Limb (tissue), 2 donors: ENCODE results near the gene NR3C1.

Experiments used
- DNase-seq, 2 donors: peaks; one replicate each; pipeline ENCODE4 v3.0.0-alpha.2; 2016; ENCODE audit errors: extremely low spot score in 2 of 2

NR3C1 gene

DNA sequence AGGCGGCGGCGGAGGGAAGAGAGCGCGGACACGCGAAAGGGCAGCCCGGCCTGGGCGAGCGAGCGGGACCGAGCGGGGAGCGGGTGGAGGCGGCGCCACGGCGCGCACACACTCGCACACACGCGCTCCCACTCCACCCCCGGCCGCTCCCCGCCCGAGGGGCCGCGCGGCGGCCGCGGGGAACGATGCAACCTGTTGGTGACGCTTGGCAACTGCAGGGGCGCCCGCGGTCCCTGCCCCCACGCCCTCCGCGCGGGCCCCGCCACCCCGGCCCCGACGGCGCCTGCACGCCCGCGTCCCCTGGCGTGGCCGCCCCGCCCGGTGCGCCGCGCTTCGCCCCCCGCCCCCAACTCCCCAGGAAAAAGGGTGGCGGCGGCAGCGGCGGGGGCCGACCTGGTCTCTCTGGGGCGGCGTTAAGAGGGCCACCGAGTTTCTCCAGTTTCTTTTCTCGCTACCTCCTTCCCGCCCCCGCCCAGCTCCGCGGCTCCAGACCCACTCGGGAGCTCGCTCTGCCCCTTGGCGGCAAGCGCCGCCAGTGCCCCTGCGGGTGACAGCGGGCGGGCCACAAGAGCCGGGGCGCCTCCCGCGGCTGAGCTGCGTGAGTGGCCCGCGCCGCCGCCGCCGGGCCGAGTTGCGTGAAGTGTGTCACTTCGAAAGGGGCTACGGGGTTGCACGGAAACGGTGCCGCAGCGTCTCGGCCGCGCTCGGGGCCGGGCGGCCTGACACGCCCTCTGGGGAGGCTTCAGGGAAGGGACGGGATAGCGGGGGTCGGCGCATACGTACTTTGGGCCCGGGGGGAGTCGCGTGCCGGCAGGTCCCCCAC is at the start of gene NR3C1:
NR3C1 (minus strand) TSS at position 94 of the 823 bp plus-strand sequence. CDS start 2,847 bp downstream, outside the sequence.
- peak; percentile 87 to 91 for DNase-seq

DNA sequence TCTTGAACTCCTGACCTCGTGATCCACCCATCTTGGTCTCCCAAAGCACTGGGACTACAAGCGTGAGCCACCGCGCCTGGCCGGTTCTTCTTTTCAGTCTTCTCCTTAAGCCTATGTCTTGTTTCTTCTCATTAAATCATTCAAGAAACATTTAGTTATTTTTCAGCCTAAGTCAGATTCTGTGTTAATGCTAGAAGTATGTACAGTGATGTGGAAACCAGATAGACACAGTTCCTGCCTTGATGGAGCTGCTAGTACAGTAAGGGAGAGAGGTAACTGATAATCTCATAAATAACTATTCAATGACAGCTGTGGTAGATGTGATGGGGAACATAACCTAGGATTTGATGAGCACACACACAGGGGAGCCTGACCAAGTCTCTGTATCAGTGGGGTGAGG is 46.3 kb upstream of the NR3C1 start:
- DNase-seq: no peak

DNA sequence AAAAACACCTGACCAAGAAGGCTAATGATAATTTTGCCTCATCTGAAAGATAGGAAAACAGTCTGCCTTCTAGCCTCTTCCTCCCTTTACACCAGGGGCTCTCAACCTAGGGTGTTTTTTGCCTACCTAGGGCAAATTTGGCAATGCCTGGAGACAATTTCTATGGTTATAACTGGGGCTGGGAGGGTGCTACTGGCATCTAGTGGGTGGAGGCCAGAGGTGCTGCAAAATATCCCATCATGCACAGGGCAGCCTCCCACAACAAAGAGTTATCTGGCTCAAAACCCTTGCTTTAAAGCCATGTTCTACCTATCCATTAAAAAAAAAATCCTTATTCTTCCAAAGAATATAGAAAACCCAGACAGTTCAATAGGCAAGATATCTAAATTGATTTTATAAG is 45.0 kb upstream of the NR3C1 start:
- DNase-seq: no peak

DNA sequence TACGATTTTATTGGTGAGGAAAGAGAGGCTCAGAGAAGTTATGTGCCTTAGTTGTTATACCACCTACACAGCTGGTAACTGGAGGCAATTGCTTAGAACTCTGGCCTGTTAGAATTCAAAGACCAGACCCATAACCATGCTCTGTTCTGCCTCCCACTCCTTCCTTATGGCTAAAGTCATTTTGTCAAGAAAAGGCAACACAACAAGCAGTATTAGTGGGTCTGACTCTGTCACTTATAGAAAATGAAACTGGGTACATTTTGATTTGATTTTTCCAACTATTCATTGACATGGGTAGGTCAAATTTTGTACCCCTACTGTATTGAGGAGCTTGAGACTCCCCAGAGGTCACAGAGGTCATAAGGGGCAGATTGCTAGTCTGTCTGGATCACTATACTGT is 44.5 kb upstream of the NR3C1 start:
- no peak for DNase-seq

DNA sequence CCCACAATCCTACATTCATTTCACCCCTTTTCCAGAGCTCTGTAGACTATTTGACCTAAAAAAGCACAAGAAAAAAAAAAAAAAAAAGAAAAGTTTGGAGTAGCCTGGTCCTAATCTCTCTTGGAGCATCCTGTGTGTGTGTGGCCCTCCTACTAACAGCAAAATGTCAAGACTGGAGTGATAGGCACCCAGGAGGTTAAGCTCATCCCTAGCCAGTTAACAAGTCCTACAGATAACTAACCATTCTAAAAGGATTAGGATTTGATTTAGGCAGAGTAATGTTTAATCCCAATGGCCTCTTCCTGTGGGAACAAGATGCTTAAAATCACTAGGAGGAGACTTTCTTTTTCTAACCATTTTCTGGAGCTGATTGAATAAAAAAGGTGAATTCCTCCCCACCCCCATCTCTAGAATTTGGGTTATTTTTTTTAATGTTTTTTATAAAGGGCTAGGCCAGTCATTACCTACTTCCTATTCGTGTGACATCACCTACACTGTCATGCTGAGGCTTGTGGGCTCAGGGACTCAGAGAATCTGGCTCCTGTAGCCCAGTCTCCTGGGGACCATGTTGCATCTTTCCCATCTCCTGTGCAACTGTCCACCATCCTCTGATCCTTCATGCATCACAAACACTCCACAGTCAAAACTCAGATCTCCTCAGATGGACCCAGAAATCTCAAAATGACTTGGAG is 43.2 kb upstream of the NR3C1 start:
- DNase-seq: no peak

DNA sequence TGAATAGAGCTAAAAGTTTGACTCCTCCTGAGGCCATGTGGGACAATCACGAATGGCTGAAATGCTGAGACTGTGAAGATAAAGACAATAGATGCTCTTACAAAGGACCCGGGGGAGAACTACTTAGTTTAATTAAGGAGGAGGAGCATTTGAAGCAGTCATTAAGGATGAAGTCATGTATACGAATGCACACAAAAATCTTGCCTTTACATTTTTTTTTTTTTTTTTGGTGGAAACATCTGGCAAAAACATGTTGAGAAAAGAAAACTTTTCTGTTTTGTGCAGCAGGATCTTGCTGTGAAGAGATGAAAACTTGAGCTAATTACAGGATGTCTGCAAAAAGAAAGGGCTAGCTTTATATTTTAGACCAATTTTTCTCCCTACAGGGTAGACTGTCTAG is 42.3 kb upstream of the NR3C1 start:
- no peak for DNase-seq

DNA sequence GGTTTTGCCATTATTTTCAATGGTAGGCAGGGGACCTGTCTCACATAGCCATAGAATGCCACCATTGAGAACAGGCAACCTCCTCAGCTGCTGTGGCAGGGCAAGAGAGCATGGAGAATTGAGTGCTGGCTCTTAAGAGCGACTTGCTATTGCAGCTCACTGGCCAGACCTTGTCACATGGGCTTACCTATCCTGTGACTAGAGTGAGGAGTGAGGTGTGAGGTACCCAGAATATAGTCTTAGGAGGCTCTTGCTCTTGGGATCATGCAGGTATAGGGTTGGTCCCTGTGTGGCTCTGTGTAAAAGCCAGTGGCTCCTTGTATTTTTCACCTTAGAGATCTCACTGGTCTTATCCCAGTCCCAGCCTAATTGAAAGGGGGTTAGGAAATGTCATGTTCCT is 39.8 kb upstream of the NR3C1 start:
- no peak for DNase-seq

DNA sequence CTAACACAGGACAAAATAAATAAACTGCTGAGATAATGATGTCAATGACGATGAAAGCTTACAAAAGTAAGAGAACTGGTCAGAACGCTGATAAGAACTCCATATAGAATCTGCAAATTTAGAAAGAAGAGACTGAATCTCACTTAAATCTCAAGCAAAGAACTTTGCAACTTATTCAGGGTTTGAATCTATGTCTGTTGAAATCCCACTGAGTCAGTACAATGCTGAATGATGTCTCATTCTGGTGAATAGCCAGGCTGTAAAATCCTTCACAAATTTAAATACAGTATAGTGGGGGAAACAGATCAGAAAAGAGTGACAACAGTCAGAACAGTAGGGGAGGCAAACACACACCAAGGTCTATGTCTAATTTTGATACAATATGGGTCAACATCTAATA is 38.9 kb upstream of the NR3C1 start:
- DNase-seq: no peak

DNA sequence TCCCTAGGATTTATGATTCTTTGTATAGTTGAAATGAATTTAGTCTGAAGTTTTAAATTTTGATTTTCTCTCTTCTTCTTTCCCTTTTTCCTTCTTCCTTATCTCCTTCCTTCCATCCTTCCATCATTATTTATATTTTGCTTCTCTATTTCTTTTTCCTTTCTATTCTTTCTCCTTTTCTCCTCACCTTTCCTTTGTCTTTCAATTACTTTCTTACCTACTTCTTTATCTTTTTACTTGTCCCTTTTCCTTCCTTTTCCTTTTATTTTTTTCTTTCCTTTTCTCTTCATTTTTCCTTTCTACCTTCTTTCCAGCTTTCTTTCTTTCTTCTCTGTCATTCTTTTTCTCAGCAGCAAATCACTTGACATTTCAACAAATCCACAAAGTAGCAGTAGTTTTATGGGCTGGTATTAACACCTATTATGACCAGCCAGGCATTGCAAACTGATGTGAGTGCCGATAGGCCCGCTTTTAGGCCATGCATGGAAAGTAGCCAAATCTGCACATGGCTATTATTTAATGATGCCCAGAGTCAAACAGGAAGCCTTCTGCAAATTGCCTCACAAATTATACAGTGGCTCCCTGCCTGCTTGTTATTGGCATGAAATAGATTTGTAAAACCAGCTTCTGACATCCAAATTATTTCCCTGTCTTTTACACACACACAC is 37.1 kb upstream of the NR3C1 start:
- DNase-seq: no peak

DNA sequence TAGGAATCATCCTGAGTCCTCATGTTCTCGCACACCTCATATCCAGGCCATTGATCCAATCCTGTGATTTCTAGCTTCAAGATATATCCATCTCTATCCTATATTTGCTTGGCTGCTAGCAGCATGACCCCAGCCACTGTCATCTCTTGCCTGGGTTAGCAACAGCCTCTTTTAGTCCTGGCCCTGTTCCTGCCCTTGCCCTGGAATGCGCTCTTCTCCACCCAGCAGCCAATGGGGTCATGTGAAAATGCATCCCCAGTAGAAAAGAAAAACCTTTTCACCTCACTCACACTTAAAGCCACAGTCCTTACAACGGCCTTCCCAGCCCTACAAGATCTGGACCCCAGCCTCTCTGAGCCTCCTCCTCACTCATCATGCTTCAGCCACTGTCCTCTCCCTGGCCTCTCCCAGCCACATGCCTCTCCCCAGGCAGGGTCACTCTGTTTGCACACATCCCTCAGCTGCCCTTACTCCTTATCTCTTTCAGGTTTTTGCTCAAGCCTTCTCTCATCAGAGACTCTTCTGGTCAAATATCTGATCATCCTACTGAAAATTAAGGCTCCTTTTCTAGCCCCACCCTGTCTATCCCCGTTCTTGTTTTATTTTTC is 34.3 kb upstream of the NR3C1 start:
- DNase-seq: no peak

DNA sequence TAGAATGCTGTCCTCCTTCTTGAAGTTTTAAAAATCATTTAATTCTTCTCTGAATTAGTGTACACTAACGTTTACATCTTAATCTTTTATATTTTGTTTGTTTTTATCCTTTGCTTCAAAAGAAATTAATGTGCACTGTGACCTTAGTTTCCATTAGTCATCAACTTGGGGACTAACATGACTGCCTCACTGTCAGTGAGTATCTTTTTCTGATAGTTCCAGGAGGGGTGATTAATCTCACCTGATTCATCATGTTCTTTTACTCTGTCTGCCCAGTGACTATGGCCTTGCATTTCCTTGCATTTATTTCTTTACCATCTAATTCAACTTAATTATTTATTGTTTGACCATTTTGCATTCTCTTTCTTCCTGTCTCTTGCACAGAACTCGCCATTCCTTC is 33.4 kb upstream of the NR3C1 start:
- DNase-seq: no peak

DNA sequence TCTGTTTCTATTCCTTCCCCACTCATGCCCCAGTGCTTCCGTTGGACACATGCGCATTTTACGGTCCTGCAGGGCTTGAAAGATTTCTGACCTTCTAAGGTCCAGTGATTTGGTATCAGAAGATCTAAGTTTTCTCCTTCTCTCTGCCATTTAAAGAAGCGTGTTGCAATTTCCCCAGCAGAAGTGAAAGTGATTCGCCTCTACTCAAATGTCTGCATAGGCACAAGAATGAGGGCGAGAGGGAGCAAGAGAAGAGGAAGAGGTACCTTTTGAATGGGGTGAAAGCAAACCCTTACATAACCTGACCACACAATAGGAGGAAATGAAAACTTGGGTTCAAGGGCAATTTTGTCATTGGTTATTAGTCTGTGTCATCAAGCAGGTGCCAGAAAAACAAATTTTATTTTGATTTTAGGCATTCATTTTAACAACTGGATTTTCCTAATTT is 31.7 kb upstream of the NR3C1 start:
- DNase-seq: no peak

DNA sequence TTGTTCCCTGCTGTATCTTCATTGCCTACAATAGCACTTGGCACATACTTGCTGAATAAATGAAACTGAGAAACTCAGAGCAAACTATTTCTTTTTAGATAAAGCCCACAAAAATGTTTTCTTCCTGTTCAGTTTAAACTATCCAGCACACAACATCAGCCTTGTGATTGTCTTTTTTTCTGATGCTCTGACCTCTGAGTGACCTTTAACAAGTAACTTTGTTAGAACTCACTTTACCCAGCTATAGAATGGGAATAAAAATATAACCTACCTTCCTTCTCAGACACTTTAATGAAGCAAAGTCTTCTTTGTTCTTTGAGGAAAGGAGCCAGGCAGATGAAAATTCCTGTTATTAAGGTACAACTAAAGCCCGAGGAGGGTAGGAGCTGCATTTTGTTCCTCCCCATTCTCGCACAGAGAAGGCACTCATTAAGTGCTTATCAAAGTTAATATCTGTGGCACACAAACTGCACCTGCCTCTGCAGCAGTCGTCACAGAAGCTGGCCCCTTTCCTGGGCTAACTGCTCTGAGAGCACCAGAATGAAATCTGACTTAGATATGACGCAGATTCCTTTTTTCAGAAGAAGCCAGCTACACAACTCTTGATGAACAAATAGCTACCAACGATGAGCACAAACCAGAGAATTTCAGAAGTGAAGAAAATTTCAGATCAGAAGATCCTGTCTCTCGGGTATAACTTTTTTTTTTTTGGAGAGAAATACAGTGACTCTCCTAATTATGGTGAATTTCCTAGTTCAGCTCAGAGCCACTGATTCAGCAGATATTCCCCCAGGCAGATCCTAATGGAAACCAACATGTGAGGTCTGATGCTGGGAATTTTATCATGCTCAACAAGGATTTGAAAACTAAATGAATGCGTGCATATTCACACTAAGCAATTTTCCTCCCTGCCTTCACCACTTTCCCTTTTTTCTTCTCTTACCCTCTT is 31.0 kb upstream of the NR3C1 start:
- no peak for DNase-seq

DNA sequence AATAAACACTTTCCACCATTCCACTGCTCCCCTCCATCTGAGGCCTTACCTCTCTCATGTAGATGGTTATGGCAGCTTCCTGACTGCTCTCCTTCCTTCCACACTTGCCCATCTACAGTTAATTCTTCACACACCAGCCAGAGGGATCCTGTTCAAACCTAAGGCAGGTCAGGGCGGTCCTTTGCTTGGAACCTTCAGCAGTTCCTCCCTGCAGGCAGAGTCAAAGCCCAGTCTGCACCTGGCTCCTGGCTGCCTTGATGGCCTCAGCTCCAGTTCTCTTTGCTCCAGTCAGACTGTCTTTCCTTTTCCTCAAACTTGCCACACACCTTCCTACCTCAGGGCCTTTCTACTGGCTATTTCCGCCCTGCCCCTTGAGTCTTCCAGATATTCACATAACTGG is 30.2 kb upstream of the NR3C1 start:
- no peak for DNase-seq

DNA sequence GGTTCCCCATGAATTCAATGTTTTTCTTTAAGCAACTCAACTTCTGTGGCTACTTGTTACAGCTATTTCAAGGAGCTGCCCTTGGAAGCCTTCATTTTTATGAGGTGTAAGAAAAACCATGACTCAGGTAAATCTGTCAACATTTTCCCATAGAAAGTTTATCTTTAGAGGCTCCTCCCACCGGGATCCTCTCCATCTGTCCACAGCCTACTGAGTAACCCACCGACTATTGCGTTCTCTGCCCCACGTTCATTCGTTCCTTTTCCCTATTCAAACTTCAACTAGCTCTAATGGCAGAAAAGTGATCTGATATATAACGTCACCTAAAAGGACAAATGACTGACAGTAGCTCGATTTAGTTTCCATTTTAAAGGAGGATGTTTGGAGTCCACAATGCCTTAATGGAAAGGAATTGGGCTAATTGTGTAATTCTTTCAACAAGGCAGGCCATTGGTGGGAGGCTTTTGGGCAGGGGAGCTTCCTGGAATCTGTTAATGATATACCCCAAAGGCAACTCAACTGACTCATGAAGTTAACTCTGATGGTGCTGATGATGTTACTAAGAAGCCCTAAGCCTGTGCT is 29.3 kb upstream of the NR3C1 start:
- no peak for DNase-seq

DNA sequence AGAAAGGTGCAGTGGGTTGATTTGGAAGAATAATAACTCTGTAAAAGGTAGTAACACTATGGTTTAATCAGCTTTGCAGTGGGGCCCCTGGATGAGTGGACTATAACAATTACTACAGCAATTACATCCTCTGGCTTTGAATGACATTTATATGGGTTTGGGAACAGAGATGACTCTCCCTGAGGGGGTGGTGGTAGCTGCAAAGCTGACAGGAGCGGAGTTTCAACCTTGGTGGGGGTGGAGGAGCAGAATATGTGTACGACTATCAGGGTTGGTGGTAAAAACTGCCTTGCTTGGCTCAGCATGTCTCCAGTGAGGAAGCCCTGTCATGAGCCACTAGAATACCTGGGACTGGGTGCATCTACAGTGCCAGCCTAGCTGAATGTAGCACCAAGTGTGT is 28.3 kb upstream of the NR3C1 start:
- no peak for DNase-seq

DNA sequence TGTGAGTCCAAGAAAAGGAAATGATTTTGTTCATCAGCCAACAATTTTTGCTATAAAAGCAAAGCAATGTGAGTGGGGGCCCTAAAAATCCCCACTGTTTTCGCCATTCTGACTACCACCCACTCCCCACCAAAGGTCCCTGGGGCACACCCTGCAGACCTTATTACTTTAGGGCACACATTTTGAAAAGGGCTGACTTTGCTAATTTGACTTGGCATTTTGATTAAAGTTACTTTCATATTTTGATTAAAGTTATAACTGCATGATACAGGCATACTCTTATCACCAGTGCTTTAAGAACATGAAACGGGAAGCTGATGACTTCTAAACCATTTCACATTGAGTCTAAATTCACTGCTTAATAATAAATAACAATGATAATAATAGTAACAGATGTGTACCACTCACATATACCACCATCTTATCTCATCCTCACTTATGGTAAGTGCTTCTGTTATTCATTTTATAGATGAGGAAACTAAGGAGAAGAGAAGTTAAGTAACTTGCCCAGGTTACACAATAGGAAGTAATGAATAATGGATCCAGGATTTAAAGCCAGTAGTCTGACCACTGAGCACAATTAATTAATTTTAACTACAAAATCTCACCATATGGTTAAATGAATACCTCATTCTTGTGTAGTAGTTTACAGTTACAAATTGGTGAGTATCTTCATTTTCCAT is 25.4 kb upstream of the NR3C1 start:
- no peak for DNase-seq

DNA sequence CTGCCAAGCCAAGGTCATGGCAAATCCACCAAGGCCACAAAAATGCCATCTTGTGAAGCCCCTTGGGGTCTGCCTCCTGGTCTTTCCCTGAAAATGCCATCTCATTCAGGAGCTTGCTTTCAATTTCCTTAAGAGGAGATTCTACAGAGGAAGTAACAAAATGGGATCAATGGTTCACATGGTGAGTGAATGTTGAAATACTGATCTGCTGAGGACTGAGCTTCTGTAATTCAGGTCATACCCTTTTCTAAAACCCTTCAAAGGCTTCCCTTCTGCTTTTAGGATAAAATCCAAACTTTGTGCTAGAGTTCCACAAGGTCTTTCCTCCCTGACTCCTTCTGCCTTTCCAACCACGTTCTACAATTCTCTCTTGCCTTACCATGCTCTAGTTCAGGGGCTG is 24.7 kb upstream of the NR3C1 start:
- no peak for DNase-seq

DNA sequence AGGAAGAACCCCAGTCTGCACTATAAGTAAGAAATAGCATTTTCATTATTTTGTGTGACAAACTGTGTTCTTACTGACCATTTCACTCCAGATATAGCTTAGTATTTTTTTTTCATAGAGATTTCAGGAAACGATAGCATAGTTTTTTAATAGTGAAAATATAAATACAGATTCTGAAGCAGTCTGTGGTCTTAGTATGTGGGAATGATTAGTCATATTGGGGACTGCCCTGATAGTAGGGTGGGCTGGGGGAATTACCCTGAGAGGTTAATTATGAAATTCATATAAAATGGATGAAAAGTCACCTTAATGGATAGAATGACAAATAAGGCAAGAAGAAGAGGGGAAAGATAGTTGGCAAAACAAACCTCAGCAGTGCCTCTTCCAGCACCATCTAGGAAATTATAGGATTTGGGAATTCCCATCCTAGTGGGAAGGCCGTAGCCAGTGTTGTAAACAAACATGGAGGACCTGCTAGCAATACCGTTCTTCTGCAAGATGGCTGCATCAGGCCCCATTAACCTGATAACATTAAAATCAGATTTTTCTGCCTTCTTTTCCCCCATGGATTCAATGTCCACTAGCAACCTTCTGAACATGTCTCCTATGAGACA is 23.7 kb upstream of the NR3C1 start:
- DNase-seq: no peak
